Body of pancreas (tissue), 4 donors: ENCODE data around the gene DVL1. TPM values are rescaled to one million over a fixed set of nuclear protein-coding genes. Genes with fewer than 3 reads are reported as not detected.

Source experiments
- ATAC-seq: fragments of 150-250 bp; one replicate; pipeline ENCODE4 v1.9.1; 2016
- DNase-seq, 4 donors: peaks; one replicate each; pipeline ENCODE4 v3.0.0-alpha.2; 2019
- H3K27ac ChIP-seq, 4 donors: fragments of 200-600 bp; sonication (generic); 1 replicate in 3 of 4; 2 replicates in 1 of 4; pipeline versions ENCODE4 v1.5.1 to v1.6.1; 2016 to 2019; ENCODE audit warnings: mild to moderate bottlenecking in 1 of 4, mixed read lengths in 1 of 4, moderate library complexity in 1 of 4
- H3K27me3 ChIP-seq, 2 donors: fragments of 200-600 bp; sonication (generic); one replicate each; pipeline ENCODE4 v1.6.0; 2016; ENCODE audit warnings: mild to moderate bottlenecking in 1 of 2
- H3K36me3 ChIP-seq, 2 donors: fragments of 200-600 bp; sonication (generic); replicated peaks in 1 of 2; 2 replicates each; pipeline ENCODE4 v1.5.1; 2016; ENCODE audit warnings: low read depth in 2 of 2; ENCODE audit not compliant: insufficient read depth in 1 of 2
- H3K4me1 ChIP-seq: fragments of 200-600 bp; sonication (generic); one replicate; pipeline ENCODE4 v1.6.0; 2016
- H3K4me3 ChIP-seq, 2 donors: fragments of 200-600 bp; sonication (generic); 1 replicate in 1 of 2; 2 replicates in 1 of 2; pipeline ENCODE4 v1.5.1; 2016 to 2019
- H3K9me3 ChIP-seq, 3 donors: fragments of 200-600 bp; sonication (generic); 1 replicate in 2 of 3; 2 replicates in 1 of 3; pipeline ENCODE4 v1.5.1; 2016
- POLR2A ChIP-seq, 3 donors: fragments of 450-650 bp; IDR thresholded peaks; one replicate each; pipeline ENCODE4 v1.6.1; 2016; ENCODE audit warnings: antibody characterized with exemption in 3 of 3, mild to moderate bottlenecking in 2 of 3
- WGBS, 2 donors: methylation state at CpG; one replicate each; pipeline ENCODE4 v1.1.5; 2017; 5-methylcytosine and 5-hydroxymethylcytosine counted together
- intact Hi-C: fragments of 100-400 bp; cut with DNase I; formaldehyde crosslinking; loops from one replicate; pipeline ENCODE4 v1.15.1; 2023
- total RNA-seq, 2 donors: library from RNA; depleted of rRNA; stranded (reverse); fragments of >200 nt; gene quantifications; one replicate each; pipeline ENCODE4 v1.1.0, GENCODE V29; 2016
- TF ChIP-seq, protein P1 (sequence below), 7 experiments: fragments of 450-650 bp in 4 of 7; fragments of 200-600 bp in 3 of 7; sonication (generic) in 3 of 7; IDR thresholded peaks; one replicate each; pipeline ENCODE4 v1.5.1; 2016 to 2019; ENCODE audit warnings: antibody characterized with exemption in 7 of 7

DVL1 gene
- total RNA-seq, 2 donors from 2014 or later = 58.1 to 84.4 TPM

- Histone ChIP-seq H3K4me1 (peaks cover 22% of the 10 kb centered on the region), H3K27ac (no peak overlapping the region), H3K27me3 (peaks cover 0 to 32% of the 10 kb centered on the region in 2 donors), H3K4me3 (no peak overlapping the region), H3K36me3 (no peaks in the 10 kb centered on the region), H3K9me3 (no peaks in the 10 kb centered on the region)
- TF ChIP-seq, protein P1, sequence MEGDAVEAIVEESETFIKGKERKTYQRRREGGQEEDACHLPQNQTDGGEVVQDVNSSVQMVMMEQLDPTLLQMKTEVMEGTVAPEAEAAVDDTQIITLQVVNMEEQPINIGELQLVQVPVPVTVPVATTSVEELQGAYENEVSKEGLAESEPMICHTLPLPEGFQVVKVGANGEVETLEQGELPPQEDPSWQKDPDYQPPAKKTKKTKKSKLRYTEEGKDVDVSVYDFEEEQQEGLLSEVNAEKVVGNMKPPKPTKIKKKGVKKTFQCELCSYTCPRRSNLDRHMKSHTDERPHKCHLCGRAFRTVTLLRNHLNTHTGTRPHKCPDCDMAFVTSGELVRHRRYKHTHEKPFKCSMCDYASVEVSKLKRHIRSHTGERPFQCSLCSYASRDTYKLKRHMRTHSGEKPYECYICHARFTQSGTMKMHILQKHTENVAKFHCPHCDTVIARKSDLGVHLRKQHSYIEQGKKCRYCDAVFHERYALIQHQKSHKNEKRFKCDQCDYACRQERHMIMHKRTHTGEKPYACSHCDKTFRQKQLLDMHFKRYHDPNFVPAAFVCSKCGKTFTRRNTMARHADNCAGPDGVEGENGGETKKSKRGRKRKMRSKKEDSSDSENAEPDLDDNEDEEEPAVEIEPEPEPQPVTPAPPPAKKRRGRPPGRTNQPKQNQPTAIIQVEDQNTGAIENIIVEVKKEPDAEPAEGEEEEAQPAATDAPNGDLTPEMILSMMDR (IDR thresholded peaks at IDR 0.05) = no peak
- TF ChIP-seq POLR2A (IDR thresholded peaks at IDR 0.05) = no peak
- WGBS, 2 donors = 0 to 51% methylated on average over 2 to 19 of the region's 26 CpGs
- DNase-seq = peak in 1 of 4 donors; percentile 18
- intact Hi-C loops = no loop called here
- no peak for ATAC-seq
Measured at GRCh38 chr1:1356796-1357401, 7.7 kb upstream of the DVL1 start.

GRCh38 chr1:1356166-1356795, 7.1 kb upstream of the DVL1 start:
- Histone ChIP-seq H3K4me3 (no peak overlapping the region), H3K27ac (no peak overlapping the region), H3K36me3 (no peaks in the 10 kb centered on the region), H3K4me1 (peaks cover 22% of the 10 kb centered on the region), H3K27me3 (peaks cover 0 to 32% of the 10 kb centered on the region in 2 donors), H3K9me3 (no peaks in the 10 kb centered on the region)
- 48 to 51% methylated on average over 2 to 6 of the region's 8 CpGs for WGBS, 2 donors
- ATAC-seq (no peak), DNase-seq (no peak)
- intact Hi-C loops = no loop called here
- TF ChIP-seq, protein P1 (IDR thresholded peaks at IDR 0.05) = no peak
- no peak for TF ChIP-seq POLR2A (IDR thresholded peaks at IDR 0.05)

GRCh38 chr1:1355416-1355815, 6.2 kb upstream of the DVL1 start:
- TF ChIP-seq, protein P1 (IDR thresholded peaks at IDR 0.05) = no peak
- TF ChIP-seq POLR2A (IDR thresholded peaks at IDR 0.05) = no peak
- WGBS, 2 donors = 1% methylated on average over 19 of the region's 52 CpGs; no CpG with 5 or more reads in 1 of the 2 donors
- intact Hi-C loops = no loop called here
- peak in 2 of 4 donors; percentile 38 to 47 for DNase-seq
- Histone ChIP-seq H3K27ac (no peak overlapping the region), H3K4me1 (peaks cover 22% of the 10 kb centered on the region), H3K36me3 (no peaks in the 10 kb centered on the region), H3K4me3 (no peak overlapping the region), H3K27me3 (peaks cover 0 to 32% of the 10 kb centered on the region in 2 donors), H3K9me3 (no peaks in the 10 kb centered on the region)
- ATAC-seq = peak; percentile 30

DNA sequence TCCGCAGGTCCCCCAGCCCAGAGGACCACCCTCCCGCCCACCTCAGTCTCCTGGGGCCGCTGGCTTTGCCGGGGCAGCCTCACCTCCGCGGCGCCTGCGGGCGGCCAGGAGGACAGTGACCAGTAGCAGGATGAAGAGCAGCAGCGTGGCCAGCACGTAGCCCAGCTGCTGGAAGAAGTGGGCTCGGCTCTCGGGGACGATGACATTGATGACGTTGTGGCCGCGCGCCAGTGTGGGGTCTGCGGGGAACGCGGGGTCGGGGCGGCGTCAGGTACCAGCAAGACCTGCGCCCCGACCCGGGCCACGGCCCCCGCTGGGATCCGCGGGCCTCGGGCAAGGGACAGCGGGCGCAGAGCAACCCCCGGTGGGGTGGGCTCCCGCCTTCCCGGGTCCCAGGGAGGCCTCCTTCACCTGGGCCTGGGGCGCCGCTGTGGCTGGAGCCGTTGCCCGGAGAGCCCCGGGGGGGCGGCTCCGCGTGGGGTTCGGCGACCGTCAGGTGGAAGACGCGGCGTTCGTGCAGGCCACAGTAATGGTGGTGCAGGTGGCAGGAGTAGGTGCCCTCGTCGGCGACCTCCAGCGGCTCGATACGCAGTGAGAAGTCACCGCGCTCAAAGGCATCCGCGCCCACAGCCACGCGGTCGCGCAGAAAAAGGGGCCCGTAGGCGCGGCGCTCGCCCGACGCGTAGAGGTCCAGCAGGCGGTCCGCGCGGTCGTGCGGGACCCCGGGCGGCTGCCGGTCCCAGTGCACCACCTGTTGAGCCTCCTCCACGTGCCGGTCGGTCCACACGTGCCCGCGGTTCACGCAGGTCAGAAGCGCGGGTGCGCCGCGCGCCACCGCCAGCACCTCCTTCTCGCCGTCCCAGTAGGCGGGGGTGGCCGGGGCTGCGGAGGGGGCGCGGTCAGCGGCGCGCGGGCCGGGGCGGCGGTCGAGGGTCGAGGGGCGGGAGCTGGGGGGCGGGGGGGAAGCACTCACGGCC, 5.3 kb upstream of the DVL1 start:
- DNase-seq = peak in 1 of 4 donors; percentile 14
- no peak overlapping the region for H3K4me3 ChIP-seq
- no peak for ATAC-seq
- intact Hi-C loops = no loop called here
- WGBS, 2 donors = 8% methylated on average over 89 of the region's 116 CpGs; no CpG with 5 or more reads in 1 of the 2 donors
- no peak for TF ChIP-seq POLR2A (IDR thresholded peaks at IDR 0.05)
- TF ChIP-seq, protein P1 (IDR thresholded peaks at IDR 0.05) = no peak
- H3K36me3 ChIP-seq = no peaks in the 10 kb centered on the region
- H3K9me3 ChIP-seq = no peaks in the 10 kb centered on the region
- peaks cover 0 to 32% of the 10 kb centered on the region in 2 donors for H3K27me3 ChIP-seq
- no peak overlapping the region for H3K27ac ChIP-seq
- H3K4me1 ChIP-seq = peaks cover 22% of the 10 kb centered on the region
